22Rv1 (cell line): ENCODE measurements around the gene TP53TG3C.
"Not testable (repeated sequence)": the region's sequence is repeated elsewhere in the genome, so short reads cannot be mapped to it uniquely, and the experiment has no call there.

Experiments
- H3K27ac ChIP-seq: fragments of 450-650 bp; 2 replicates; pipeline ENCODE4 v1.5.1; 2017

Gene TP53TG3C, protein sequence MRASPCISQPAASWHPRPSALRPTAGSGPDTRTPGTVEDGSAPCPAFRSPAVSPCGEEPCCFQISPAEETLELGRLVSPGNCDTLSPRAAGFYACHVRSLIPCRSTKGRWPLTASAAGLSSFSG

DNA sequence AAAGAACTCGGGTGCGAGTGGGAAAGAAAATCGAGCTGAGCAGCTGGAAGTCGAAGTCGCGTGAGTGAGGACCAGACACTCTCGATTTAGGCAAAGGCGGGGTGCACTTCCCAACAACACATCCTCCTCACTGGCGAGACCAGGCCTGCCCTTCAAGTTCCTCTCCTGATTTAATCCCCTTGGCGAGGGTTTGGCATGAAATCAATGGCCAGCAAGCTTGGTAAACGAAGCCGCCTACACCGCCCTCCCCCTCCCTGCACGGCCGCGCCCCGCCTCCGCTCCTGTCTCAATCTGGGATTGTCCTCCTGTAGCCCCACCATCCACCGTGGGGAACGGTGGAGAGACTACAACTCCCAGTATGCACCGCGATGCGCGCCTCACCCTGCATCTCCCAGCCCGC is at the start of gene TP53TG3C:
TSS of gene TP53TG3C (plus strand) at position 301 of the 400 bp plus-strand sequence. CDS start at position 369, 68 bp downstream.
- H3K27ac ChIP-seq: not testable (repeated sequence)
